ENCODE measurements around the gene GAB2.

Gene GAB2

GRCh38 chr11:78248191-78248590 lies 169.4 kb downstream of the GAB2 start:
- Histone ChIP-seq H3K4me1 (no peaks in the 10 kb centered on the region; the same call in 1 of the 2 replicates), H3K4me3 (ENCODE audit: low read depth, low read length) (no peak overlapping the region), H3K27me3 (no peaks in the 10 kb centered on the region), H3K9me3 (no peaks in the 10 kb centered on the region), H3K36me3 (peaks cover 6% of the 10 kb centered on the region)
- no peak for TF ChIP-seq CTCF (IDR thresholded peaks at IDR 0.05; ENCODE audit: low read depth, low read length)
- no peak for DNase-seq

- Histone ChIP-seq H3K27me3 (no peaks in the 10 kb centered on the region), H3K4me3 (ENCODE audit: low read depth, low read length) (no peak overlapping the region), H3K36me3 (peaks cover 4% of the 10 kb centered on the region), H3K4me1 (no peaks in the 10 kb centered on the region; the same call in 1 of the 2 replicates), H3K9me3 (no peaks in the 10 kb centered on the region)
- no peak for DNase-seq
- no peak for TF ChIP-seq CTCF (IDR thresholded peaks at IDR 0.05; ENCODE audit: low read depth, low read length)
Observed at GRCh38 chr11:78244546-78245255, 172.9 kb downstream of the GAB2 start.

GRCh38 chr11:78244080-78244479 lies 173.5 kb downstream of the GAB2 start:
- TF ChIP-seq CTCF (IDR thresholded peaks at IDR 0.05; ENCODE audit: low read depth, low read length): no peak
- Histone ChIP-seq H3K4me3 (ENCODE audit: low read depth, low read length) (no peak overlapping the region), H3K9me3 (no peaks in the 10 kb centered on the region), H3K36me3 (no peaks in the 10 kb centered on the region; the same call in none of the 2 replicates), H3K27me3 (no peaks in the 10 kb centered on the region), H3K4me1 (no peaks in the 10 kb centered on the region; the same call in 1 of the 2 replicates)
- no peak for DNase-seq

- Histone ChIP-seq H3K36me3 (no peaks in the 10 kb centered on the region; the same call in none of the 2 replicates), H3K4me3 (ENCODE audit: low read depth, low read length) (no peak overlapping the region), H3K4me1 (no peaks in the 10 kb centered on the region; the same call in 1 of the 2 replicates), H3K27me3 (no peaks in the 10 kb centered on the region), H3K9me3 (no peaks in the 10 kb centered on the region)
- no peak for TF ChIP-seq CTCF (IDR thresholded peaks at IDR 0.05; ENCODE audit: low read depth, low read length)
- no peak for DNase-seq
Observed at GRCh38 chr11:78241475-78241874, 176.1 kb downstream of the GAB2 start.

DNA sequence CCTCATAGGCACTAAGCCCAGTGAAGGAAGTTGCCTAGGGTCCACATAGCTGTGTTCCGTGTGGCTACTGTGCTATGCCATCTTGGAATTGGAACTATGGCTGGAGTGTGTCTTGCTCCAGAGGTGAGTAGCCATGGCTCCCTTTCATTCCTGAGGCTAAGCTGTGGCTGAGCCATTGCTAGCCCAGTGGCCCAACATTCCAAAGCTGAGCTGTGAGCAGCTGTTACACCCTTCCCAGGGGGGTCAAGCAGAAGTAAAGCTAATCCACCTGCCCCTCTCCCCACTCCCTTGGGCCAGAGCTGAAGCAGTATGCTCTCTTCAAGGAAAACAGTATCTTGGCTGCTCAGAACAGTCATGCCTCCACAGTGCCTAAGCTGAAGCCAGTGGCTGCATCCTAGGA lies 177.8 kb downstream of the GAB2 start:
- Histone ChIP-seq H3K9me3 (no peaks in the 10 kb centered on the region), H3K27me3 (no peaks in the 10 kb centered on the region), H3K4me3 (ENCODE audit: low read depth, low read length) (no peak overlapping the region), H3K4me1 (no peaks in the 10 kb centered on the region; the same call in 1 of the 2 replicates), H3K36me3 (no peaks in the 10 kb centered on the region; the same call in 1 of the 2 replicates)
- no peak for DNase-seq
- no peak for TF ChIP-seq CTCF (IDR thresholded peaks at IDR 0.05; ENCODE audit: low read depth, low read length)

DNA sequence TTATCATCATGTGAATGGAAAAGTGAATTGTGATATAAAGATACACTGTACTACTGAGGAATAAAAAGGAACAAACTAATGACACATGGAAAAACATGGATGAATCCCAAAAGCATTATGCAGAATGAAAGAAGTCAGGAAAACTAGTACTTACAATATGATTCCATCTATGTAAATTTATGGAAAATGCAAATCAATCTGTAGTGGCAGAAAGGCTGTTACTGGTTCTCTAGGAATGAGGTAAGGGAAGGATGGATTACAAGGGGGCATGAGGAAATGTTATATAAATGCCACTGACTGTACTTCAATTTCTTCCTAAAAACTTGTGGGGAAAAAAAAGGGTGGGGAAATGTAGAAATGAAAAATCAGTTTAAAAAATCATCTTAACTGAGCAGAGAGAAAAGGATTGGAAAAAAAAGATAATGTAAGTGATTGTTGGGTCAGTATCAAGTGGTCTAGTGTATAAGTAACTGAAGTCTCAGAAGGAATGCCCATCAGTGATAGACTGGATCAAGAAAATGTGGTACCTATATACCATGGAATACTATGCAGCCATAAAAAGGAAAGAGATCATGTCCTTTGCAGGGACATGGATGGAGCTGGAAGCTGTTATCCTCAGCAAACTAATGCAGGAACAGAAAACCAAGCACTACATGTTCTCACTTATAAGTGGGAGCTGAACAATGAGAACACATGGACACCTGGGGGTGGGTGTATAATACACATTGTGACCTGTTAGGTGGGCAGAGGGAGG lies 180.2 kb downstream of the GAB2 start:
- DNase-seq: no peak
- TF ChIP-seq CTCF (IDR thresholded peaks at IDR 0.05; ENCODE audit: low read depth, low read length): no peak
- H3K9me3 ChIP-seq: no peaks in the 10 kb centered on the region
- H3K4me3 ChIP-seq (ENCODE audit: low read depth, low read length): no peak overlapping the region
- H3K27me3 ChIP-seq: no peaks in the 10 kb centered on the region
- H3K4me1 ChIP-seq: no peaks in the 10 kb centered on the region; the same call in 1 of the 2 replicates
- no peaks in the 10 kb centered on the region; the same call in 1 of the 2 replicates for H3K36me3 ChIP-seq
